A673 (cell line): ENCODE data around the gene ZMYM4. TPM values are rescaled to one million over a fixed set of nuclear protein-coding genes. Genes with fewer than 3 reads are reported as not detected.

ENCODE experiments used
- BruUV-seq: library from RNA; stranded (reverse); fragments of 400-500 nt; replicated peaks from 2 replicates; lab custom pipeline; 2021; lab: Mats Ljungman, UMichigan
- CTCF ChIA-PET: fragments of 300-600 bp; sonication (Branson Sonifier 250); formaldehyde crosslinking; loops from one replicate; lab custom pipeline; 2022; ENCODE audit warnings: antibody characterized with exemption; lab: Charles Lee
- POLR2A ChIA-PET: fragments of 300-600 bp; sonication (Branson Sonifier 250); formaldehyde crosslinking; loops from one replicate; lab custom pipeline; 2022; ENCODE audit warnings: antibody characterized with exemption; ENCODE audit not compliant: low non-redundant PET; lab: Charles Lee
- DNase-seq: peaks from one replicate; pipeline ENCODE4 v3.0.0-alpha.2; 2015; ENCODE audit warnings: low spot score
- H3K27ac ChIP-seq: fragments of 200-600 bp; sonication (generic); 2 replicates; pipeline ENCODE4 v1.5.1; 2016; ENCODE audit warnings: mixed run types, low read depth, mild to moderate bottlenecking, mixed read lengths, antibody characterized with exemption, low read length; ENCODE audit not compliant: poor library complexity, severe bottlenecking
- H3K27me3 ChIP-seq: fragments of 200-600 bp; sonication (generic); replicated peaks from 2 replicates; pipeline ENCODE4 v1.6.1; 2017; ENCODE audit warnings: mixed run types, low read depth, mild to moderate bottlenecking, mixed read lengths, antibody characterized with exemption, low read length; ENCODE audit not compliant: insufficient read depth, poor library complexity
- H3K36me3 ChIP-seq: fragments of 200-600 bp; sonication (generic); 2 replicates; pipeline ENCODE4 v1.6.1; 2016; ENCODE audit warnings: mixed run types, mild to moderate bottlenecking, mixed read lengths, antibody characterized with exemption, low read length; ENCODE audit not compliant: insufficient read depth, poor library complexity, severe bottlenecking
- H3K4me1 ChIP-seq: fragments of 200-600 bp; sonication (generic); 2 replicates; pipeline ENCODE4 v1.6.1; 2017; ENCODE audit warnings: mixed run types, mild to moderate bottlenecking, mixed read lengths, antibody characterized with exemption, low read length; ENCODE audit not compliant: insufficient read depth, poor library complexity, severe bottlenecking
- H3K4me3 ChIP-seq: fragments of 200-600 bp; sonication (generic); 2 replicates; pipeline ENCODE4 v1.5.1; 2016; ENCODE audit warnings: low read depth, mixed run types, mild to moderate bottlenecking, mixed read lengths, low read length; ENCODE audit not compliant: poor library complexity, severe bottlenecking
- H3K9me3 ChIP-seq: fragments of 200-600 bp; sonication (generic); 2 replicates; pipeline ENCODE4 v1.6.1; 2016; ENCODE audit warnings: mixed run types, low read depth, mild to moderate bottlenecking, mixed read lengths, antibody characterized with exemption, low read length; ENCODE audit not compliant: poor library complexity, severe bottlenecking
- EZH2 ChIP-seq: fragments of 200-600 bp; sonication (generic); IDR thresholded peaks from 2 replicates; pipeline ENCODE4 v1.6.1; 2017; ENCODE audit warnings: borderline replicate concordance, low read depth, mild to moderate bottlenecking, mixed read lengths, antibody characterized with exemption, low read length; ENCODE audit not compliant: poor library complexity, severe bottlenecking
- intact Hi-C: fragments of 100-400 bp; cut with micrococcal nuclease; formaldehyde crosslinking; loops from one replicate; pipeline ENCODE4 v1.10.0; 2022; ENCODE audit not compliant: unreplicated experiment
- total RNA-seq: library from RNA; stranded (reverse); gene quantifications from 2 replicates; pipeline ENCODE4 v1.2.3, GENCODE V29; 2021
- TF ChIP-seq, protein P1 (sequence below): fragments of 300-800, 200-600 bp; sonication (generic); conservative IDR thresholded peaks from 2 replicates; pipeline ENCODE4 v1.5.1; 2017; ENCODE audit warnings: low read depth, mild to moderate bottlenecking, antibody characterized with exemption, low read length, moderate library complexity, mixed read lengths

The ZMYM4 gene
- total RNA-seq, 1 experiment from 2014 or later = 83.5 TPM

DNA sequence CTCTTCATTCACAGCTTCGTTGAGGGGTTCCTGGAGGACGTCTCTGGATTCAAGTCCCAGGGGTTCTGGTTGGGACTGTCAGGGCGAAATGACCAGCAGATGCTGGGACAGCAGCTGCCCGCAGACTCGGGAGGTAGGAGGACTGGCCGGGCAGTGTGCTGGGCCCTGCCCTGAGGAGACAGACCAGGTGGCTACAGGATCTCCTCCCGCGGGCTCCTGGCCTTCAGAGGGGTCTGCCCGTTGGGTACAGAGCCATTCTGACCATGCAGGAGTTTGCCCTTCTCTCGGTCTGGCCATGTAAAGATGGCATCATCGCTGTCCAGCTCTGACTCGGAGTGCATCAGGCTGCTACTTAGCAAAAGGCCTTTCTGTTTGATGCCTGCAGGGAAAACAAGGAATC lies 166.2 kb downstream of the ZMYM4 start:
- intact Hi-C loops = no loop called here
- ChIA-PET CTCF (no interaction called here), POLR2A (no interaction called here)
- BruUV-seq = no TSS peak
- Histone ChIP-seq H3K27ac (no peak overlapping the region), H3K36me3 (peaks cover 5% of the 10 kb centered on the region), H3K27me3 (no peaks in the 10 kb centered on the region), H3K4me1 (no peaks in the 10 kb centered on the region), H3K9me3 (no peaks in the 10 kb centered on the region), H3K4me3 (no peak overlapping the region)
- no peak for TF ChIP-seq EZH2
- DNase-seq = no peak

DNA sequence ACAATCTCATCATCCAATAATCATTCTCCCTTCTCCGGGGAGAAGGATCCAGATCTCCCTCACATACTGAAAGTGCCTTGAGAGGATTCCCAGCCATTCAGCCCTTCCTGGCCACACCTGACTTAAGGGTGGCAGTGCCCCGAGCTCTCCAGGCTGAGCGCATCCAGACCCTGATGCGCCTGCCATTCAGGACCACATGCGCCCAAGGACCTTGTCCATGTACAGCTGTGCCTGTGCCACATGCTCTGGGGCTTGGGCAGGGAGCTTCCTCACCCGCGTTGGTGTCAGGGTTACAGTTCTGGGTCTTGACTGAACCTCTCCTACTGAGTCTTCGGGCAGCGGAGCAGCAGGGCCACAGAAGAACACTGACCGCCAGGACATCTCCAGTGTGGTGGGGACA lies 167.6 kb downstream of the ZMYM4 start:
- BruUV-seq = no TSS peak
- POLR2A ChIA-PET = no interaction called here
- Histone ChIP-seq H3K36me3 (peaks cover 5% of the 10 kb centered on the region), H3K27me3 (no peaks in the 10 kb centered on the region), H3K4me3 (no peak overlapping the region), H3K9me3 (no peaks in the 10 kb centered on the region), H3K27ac (no peak overlapping the region), H3K4me1 (no peaks in the 10 kb centered on the region)
- no peak for DNase-seq
- intact Hi-C loops = no loop called here
- no peak for TF ChIP-seq EZH2
- TF ChIP-seq, protein P1, sequence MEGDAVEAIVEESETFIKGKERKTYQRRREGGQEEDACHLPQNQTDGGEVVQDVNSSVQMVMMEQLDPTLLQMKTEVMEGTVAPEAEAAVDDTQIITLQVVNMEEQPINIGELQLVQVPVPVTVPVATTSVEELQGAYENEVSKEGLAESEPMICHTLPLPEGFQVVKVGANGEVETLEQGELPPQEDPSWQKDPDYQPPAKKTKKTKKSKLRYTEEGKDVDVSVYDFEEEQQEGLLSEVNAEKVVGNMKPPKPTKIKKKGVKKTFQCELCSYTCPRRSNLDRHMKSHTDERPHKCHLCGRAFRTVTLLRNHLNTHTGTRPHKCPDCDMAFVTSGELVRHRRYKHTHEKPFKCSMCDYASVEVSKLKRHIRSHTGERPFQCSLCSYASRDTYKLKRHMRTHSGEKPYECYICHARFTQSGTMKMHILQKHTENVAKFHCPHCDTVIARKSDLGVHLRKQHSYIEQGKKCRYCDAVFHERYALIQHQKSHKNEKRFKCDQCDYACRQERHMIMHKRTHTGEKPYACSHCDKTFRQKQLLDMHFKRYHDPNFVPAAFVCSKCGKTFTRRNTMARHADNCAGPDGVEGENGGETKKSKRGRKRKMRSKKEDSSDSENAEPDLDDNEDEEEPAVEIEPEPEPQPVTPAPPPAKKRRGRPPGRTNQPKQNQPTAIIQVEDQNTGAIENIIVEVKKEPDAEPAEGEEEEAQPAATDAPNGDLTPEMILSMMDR = no peak
- CTCF ChIA-PET = no interaction called here

DNA sequence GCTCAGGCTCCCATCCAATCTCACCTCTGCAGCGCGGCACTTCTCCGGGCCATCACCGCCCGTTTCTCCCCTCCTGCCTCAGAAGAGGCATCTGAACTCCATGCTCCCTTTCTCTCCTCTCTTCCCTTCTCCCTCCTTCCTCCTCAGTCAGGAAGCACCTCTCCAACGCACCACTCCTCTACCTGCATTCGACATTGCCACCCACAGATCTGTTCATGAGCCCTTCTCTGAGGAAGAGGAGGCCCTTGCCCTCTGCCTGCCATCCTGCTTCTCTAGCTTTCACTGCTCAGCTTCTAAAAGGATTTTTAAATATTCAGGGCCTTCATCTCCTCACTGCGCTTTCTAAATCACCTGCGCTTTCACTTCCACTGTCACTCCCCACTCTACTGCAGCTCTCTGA lies 168.7 kb downstream of the ZMYM4 start:
- H3K27ac ChIP-seq = no peak overlapping the region
- CTCF ChIA-PET = no interaction called here
- H3K4me1 ChIP-seq = no peaks in the 10 kb centered on the region
- POLR2A ChIA-PET = no interaction called here
- no peak for DNase-seq
- intact Hi-C loops = no loop called here
- no TSS peak for BruUV-seq
- no peaks in the 10 kb centered on the region for H3K9me3 ChIP-seq
- TF ChIP-seq, protein P1 = no peak
- no peak for TF ChIP-seq EZH2
- H3K36me3 ChIP-seq = peaks cover 9% of the 10 kb centered on the region
- H3K27me3 ChIP-seq = no peaks in the 10 kb centered on the region
- H3K4me3 ChIP-seq = no peak overlapping the region

DNA sequence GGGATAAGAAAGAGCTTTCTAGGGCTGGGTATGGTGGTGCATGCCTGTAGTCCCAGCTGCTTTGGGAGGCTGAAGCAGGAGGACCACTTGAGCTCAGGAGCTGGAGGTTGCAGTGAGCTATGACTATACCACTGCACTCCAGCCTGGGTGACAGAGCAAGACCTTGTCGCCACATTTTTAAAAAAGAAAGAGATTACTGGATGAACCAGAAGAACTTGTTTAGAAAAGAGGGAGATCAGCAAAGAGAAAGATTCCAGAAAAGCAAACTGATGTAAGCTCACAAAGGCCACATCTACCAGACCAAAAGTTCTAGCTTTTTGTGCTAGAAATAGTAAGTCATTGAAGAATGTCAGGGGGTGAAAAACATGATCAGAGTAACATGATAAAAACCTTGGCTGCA lies 171.1 kb downstream of the ZMYM4 start:
- POLR2A ChIA-PET = interaction anchor here (0.6 kb wide), 1 partner anchor 509 kb away, joined by 6 read pairs; no protein-coding TSS in a partner anchor
- TF ChIP-seq, protein P1 = no peak
- no peak for TF ChIP-seq EZH2
- CTCF ChIA-PET = no interaction called here
- H3K4me1 ChIP-seq = no peaks in the 10 kb centered on the region
- no TSS peak for BruUV-seq
- DNase-seq = no peak
- H3K36me3 ChIP-seq = peaks cover 9% of the 10 kb centered on the region
- H3K27ac ChIP-seq = no peak overlapping the region
- H3K27me3 ChIP-seq = no peaks in the 10 kb centered on the region
- no peaks in the 10 kb centered on the region for H3K9me3 ChIP-seq
- intact Hi-C loops = no loop called here
- no peak overlapping the region for H3K4me3 ChIP-seq
